ENCODE results near the gene EPHB2.

The EPHB2 gene

GRCh38 chr1:22877112-22877915 lies 166.7 kb downstream of the EPHB2 start:
- Histone ChIP-seq H3K9me3 (ENCODE audit: control extremely low read depth in 1 of 5, control insufficient read depth in 4 of 5, insufficient read depth in 2 of 5, low read depth in 1 of 5, low read length in 4 of 5) (no peaks in the 10 kb centered on the region), H3K36me3 (ENCODE audit: control insufficient read depth in 4 of 4, insufficient read depth in 4 of 4, low read length in 3 of 4) (no peaks in the 10 kb centered on the region), H3K4me1 (ENCODE audit: control extremely low read depth in 1 of 4, control insufficient read depth in 4 of 4, insufficient read depth in 4 of 4, low read length in 3 of 4) (peaks cover 0 to 4% (median 2%) of the 10 kb centered on the region in 4 experiments), H3K27ac (ENCODE audit: insufficient read depth in 1 of 2, low read depth in 1 of 2, low read length in 2 of 2, poor library complexity in 1 of 2, severe bottlenecking in 2 of 2) (no peak overlapping the region), H3K27me3 (replicated peaks in 2 of 5; ENCODE audit: control insufficient read depth in 4 of 5, insufficient read depth in 5 of 5, low read length in 4 of 5) (peaks cover 0 to 10% (median 0%) of the 10 kb centered on the region in 5 experiments), H3K4me3 (ENCODE audit: control insufficient read depth in 1 of 7, extremely low read depth in 1 of 7, insufficient read depth in 4 of 7, low read depth in 2 of 7, low read length in 6 of 7) (no peak overlapping the region)
- WGBS (ENCODE audit: insufficient coverage) = 91% methylated on average over 11 of the region's 12 CpGs
- DNase-seq = no peak
- CTCF ChIA-PET = interaction anchor here (1.1 kb wide), 1 partner anchor 16 kb away, joined by 3 read pairs; no protein-coding TSS in a partner anchor
- POLR2A ChIA-PET = no interaction called here

GRCh38 chr1:22877980-22878379 lies 167.3 kb downstream of the EPHB2 start:
- Histone ChIP-seq H3K9me3 (ENCODE audit: control extremely low read depth in 1 of 5, control insufficient read depth in 4 of 5, insufficient read depth in 2 of 5, low read depth in 1 of 5, low read length in 4 of 5) (no peaks in the 10 kb centered on the region), H3K36me3 (ENCODE audit: control insufficient read depth in 4 of 4, insufficient read depth in 4 of 4, low read length in 3 of 4) (no peaks in the 10 kb centered on the region), H3K27ac (ENCODE audit: insufficient read depth in 1 of 2, low read depth in 1 of 2, low read length in 2 of 2, poor library complexity in 1 of 2, severe bottlenecking in 2 of 2) (no peak overlapping the region), H3K27me3 (replicated peaks in 2 of 5; ENCODE audit: control insufficient read depth in 4 of 5, insufficient read depth in 5 of 5, low read length in 4 of 5) (peaks cover 0 to 4% (median 0%) of the 10 kb centered on the region in 5 experiments), H3K4me1 (ENCODE audit: control extremely low read depth in 1 of 4, control insufficient read depth in 4 of 4, insufficient read depth in 4 of 4, low read length in 3 of 4) (peaks cover 0 to 4% (median 2%) of the 10 kb centered on the region in 4 experiments), H3K4me3 (ENCODE audit: control insufficient read depth in 1 of 7, extremely low read depth in 1 of 7, insufficient read depth in 4 of 7, low read depth in 2 of 7, low read length in 6 of 7) (no peak overlapping the region)
- 100% methylated on average over 1 of the region's 1 CpG for WGBS (ENCODE audit: insufficient coverage)
- ChIA-PET POLR2A (no interaction called here), CTCF (interaction anchor here (1.1 kb wide), 1 partner anchor 16 kb away, joined by 3 read pairs; no protein-coding TSS in a partner anchor)
- no peak for DNase-seq

GRCh38 chr1:22878626-22879025 lies 168.0 kb downstream of the EPHB2 start:
- ChIA-PET POLR2A (no interaction called here), CTCF (no interaction called here)
- Histone ChIP-seq H3K9me3 (ENCODE audit: control extremely low read depth in 1 of 5, control insufficient read depth in 4 of 5, insufficient read depth in 2 of 5, low read depth in 1 of 5, low read length in 4 of 5) (no peaks in the 10 kb centered on the region), H3K4me1 (ENCODE audit: control extremely low read depth in 1 of 4, control insufficient read depth in 4 of 4, insufficient read depth in 4 of 4, low read length in 3 of 4) (peaks cover 0 to 4% (median 2%) of the 10 kb centered on the region in 4 experiments), H3K27me3 (replicated peaks in 2 of 5; ENCODE audit: control insufficient read depth in 4 of 5, insufficient read depth in 5 of 5, low read length in 4 of 5) (no peaks in the 10 kb centered on the region), H3K4me3 (ENCODE audit: control insufficient read depth in 1 of 7, extremely low read depth in 1 of 7, insufficient read depth in 4 of 7, low read depth in 2 of 7, low read length in 6 of 7) (no peak overlapping the region), H3K27ac (ENCODE audit: insufficient read depth in 1 of 2, low read depth in 1 of 2, low read length in 2 of 2, poor library complexity in 1 of 2, severe bottlenecking in 2 of 2) (no peak overlapping the region), H3K36me3 (ENCODE audit: control insufficient read depth in 4 of 4, insufficient read depth in 4 of 4, low read length in 3 of 4) (no peaks in the 10 kb centered on the region)
- DNase-seq = no peak
- WGBS (ENCODE audit: insufficient coverage) = 91% methylated on average over 13 of the region's 13 CpGs

GRCh38 chr1:22879445-22879844 lies 168.8 kb downstream of the EPHB2 start:
- CTCF ChIA-PET = interaction anchor here (1.3 kb wide), 1 partner anchor 21 kb away, joined by 3 read pairs; no protein-coding TSS in a partner anchor
- Histone ChIP-seq H3K27me3 (replicated peaks in 2 of 5; ENCODE audit: control insufficient read depth in 4 of 5, insufficient read depth in 5 of 5, low read length in 4 of 5) (no peaks in the 10 kb centered on the region), H3K36me3 (ENCODE audit: control insufficient read depth in 4 of 4, insufficient read depth in 4 of 4, low read length in 3 of 4) (no peaks in the 10 kb centered on the region), H3K27ac (ENCODE audit: insufficient read depth in 1 of 2, low read depth in 1 of 2, low read length in 2 of 2, poor library complexity in 1 of 2, severe bottlenecking in 2 of 2) (no peak overlapping the region), H3K4me1 (ENCODE audit: control extremely low read depth in 1 of 4, control insufficient read depth in 4 of 4, insufficient read depth in 4 of 4, low read length in 3 of 4) (peaks cover 0 to 4% (median 2%) of the 10 kb centered on the region in 4 experiments), H3K9me3 (ENCODE audit: control extremely low read depth in 1 of 5, control insufficient read depth in 4 of 5, insufficient read depth in 2 of 5, low read depth in 1 of 5, low read length in 4 of 5) (no peaks in the 10 kb centered on the region), H3K4me3 (ENCODE audit: control insufficient read depth in 1 of 7, extremely low read depth in 1 of 7, insufficient read depth in 4 of 7, low read depth in 2 of 7, low read length in 6 of 7) (no peak overlapping the region)
- 0% methylated on average over 1 of the region's 3 CpGs for WGBS (ENCODE audit: insufficient coverage)
- no peak for DNase-seq
- POLR2A ChIA-PET = interaction anchor here (0.6 kb wide), 1 partner anchor 391 kb away, joined by 3 read pairs; no protein-coding TSS in a partner anchor

- no peaks in the 10 kb centered on the region for H3K9me3 ChIP-seq (ENCODE audit: control extremely low read depth in 1 of 5, control insufficient read depth in 4 of 5, insufficient read depth in 2 of 5, low read depth in 1 of 5, low read length in 4 of 5)
- H3K27me3 ChIP-seq (replicated peaks in 2 of 5; ENCODE audit: control insufficient read depth in 4 of 5, insufficient read depth in 5 of 5, low read length in 4 of 5) = no peaks in the 10 kb centered on the region
- 92% methylated on average over 4 of the region's 5 CpGs for WGBS (ENCODE audit: insufficient coverage)
- ChIA-PET POLR2A (no interaction called here), CTCF (interaction anchor here (1.3 kb wide), 1 partner anchor 22 kb away, joined by 3 read pairs; no protein-coding TSS in a partner anchor)
- H3K36me3 ChIP-seq (ENCODE audit: control insufficient read depth in 4 of 4, insufficient read depth in 4 of 4, low read length in 3 of 4) = no peaks in the 10 kb centered on the region
- H3K27ac ChIP-seq (ENCODE audit: insufficient read depth in 1 of 2, low read depth in 1 of 2, low read length in 2 of 2, poor library complexity in 1 of 2, severe bottlenecking in 2 of 2) = no peak overlapping the region
- peaks cover 0 to 8% (median 5%) of the 10 kb centered on the region in 4 experiments for H3K4me1 ChIP-seq (ENCODE audit: control extremely low read depth in 1 of 4, control insufficient read depth in 4 of 4, insufficient read depth in 4 of 4, low read length in 3 of 4)
- no peak overlapping the region for H3K4me3 ChIP-seq (ENCODE audit: control insufficient read depth in 1 of 7, extremely low read depth in 1 of 7, insufficient read depth in 4 of 7, low read depth in 2 of 7, low read length in 6 of 7)
- peak; percentile 11 to 67 (median 64) for DNase-seq
Measured at GRCh38 chr1:22880174-22880601, 169.5 kb downstream of the EPHB2 start.

- 87% methylated on average over 11 of the region's 11 CpGs for WGBS (ENCODE audit: insufficient coverage)
- CTCF ChIA-PET = interaction anchor here (2.0 kb wide), 1 partner anchor 46 kb away, joined by 5 read pairs; no protein-coding TSS in a partner anchor
- peaks cover 0 to 14% (median 8%) of the 10 kb centered on the region in 4 experiments for H3K4me1 ChIP-seq (ENCODE audit: control extremely low read depth in 1 of 4, control insufficient read depth in 4 of 4, insufficient read depth in 4 of 4, low read length in 3 of 4)
- H3K36me3 ChIP-seq (ENCODE audit: control insufficient read depth in 4 of 4, insufficient read depth in 4 of 4, low read length in 3 of 4) = no peaks in the 10 kb centered on the region
- H3K9me3 ChIP-seq (ENCODE audit: control extremely low read depth in 1 of 5, control insufficient read depth in 4 of 5, insufficient read depth in 2 of 5, low read depth in 1 of 5, low read length in 4 of 5) = no peaks in the 10 kb centered on the region
- DNase-seq = no peak
- no peaks in the 10 kb centered on the region for H3K27me3 ChIP-seq (replicated peaks in 2 of 5; ENCODE audit: control insufficient read depth in 4 of 5, insufficient read depth in 5 of 5, low read length in 4 of 5)
- POLR2A ChIA-PET = no interaction called here
- H3K27ac ChIP-seq (ENCODE audit: insufficient read depth in 1 of 2, low read depth in 1 of 2, low read length in 2 of 2, poor library complexity in 1 of 2, severe bottlenecking in 2 of 2) = no peak overlapping the region
- H3K4me3 ChIP-seq (ENCODE audit: control insufficient read depth in 1 of 7, extremely low read depth in 1 of 7, insufficient read depth in 4 of 7, low read depth in 2 of 7, low read length in 6 of 7) = no peak overlapping the region
Measured at GRCh38 chr1:22883406-22883805, 172.8 kb downstream of the EPHB2 start.
